HG03521 (cell line): ENCODE results near the gene DNAJA2.

Source experiments
- ATAC-seq: cut with Tn5 transposase; IDR thresholded peaks from one replicate; pipeline ENCODE4 v1.9.1; 2021; ENCODE audit warnings: mild to moderate bottlenecking, moderate library complexity; ENCODE audit not compliant: unreplicated experiment

Gene DNAJA2

GRCh38 chr16:46929378-46930332 lies 43.8 kb downstream of the DNAJA2 start:
- no peak for ATAC-seq

- ATAC-seq: no peak
Measured at GRCh38 chr16:46928811-46929210, 44.7 kb downstream of the DNAJA2 start.

GRCh38 chr16:46927273-46927672 lies 46.2 kb downstream of the DNAJA2 start:
- no peak for ATAC-seq

- ATAC-seq: no peak
Measured at GRCh38 chr16:46926470-46927225, 46.8 kb downstream of the DNAJA2 start.

- ATAC-seq: no peak
Measured at GRCh38 chr16:46924402-46924801, 49.1 kb downstream of the DNAJA2 start.

- ATAC-seq: no peak
Measured at GRCh38 chr16:46923513-46924295, 49.8 kb downstream of the DNAJA2 start.

- no peak for ATAC-seq
Measured at GRCh38 chr16:46922239-46922638, 51.2 kb downstream of the DNAJA2 start.

- ATAC-seq: no peak
Measured at GRCh38 chr16:46920402-46921068, 52.9 kb downstream of the DNAJA2 start.

GRCh38 chr16:46918905-46919792 lies 54.3 kb downstream of the DNAJA2 start:
- peak; percentile 77 for ATAC-seq

- ATAC-seq: no peak
Measured at GRCh38 chr16:46918400-46918799, 55.1 kb downstream of the DNAJA2 start.

GRCh38 chr16:46916980-46917379 lies 56.5 kb downstream of the DNAJA2 start:
- ATAC-seq: no peak

- ATAC-seq: no peak
Measured at GRCh38 chr16:46915483-46916025, 57.9 kb downstream of the DNAJA2 start.

GRCh38 chr16:46914556-46915201 lies 58.8 kb downstream of the DNAJA2 start:
- no peak for ATAC-seq

- no peak for ATAC-seq
Measured at GRCh38 chr16:46911650-46912049, 61.8 kb downstream of the DNAJA2 start.

GRCh38 chr16:46911038-46911437 lies 62.4 kb downstream of the DNAJA2 start:
- peak; percentile 50 for ATAC-seq

- ATAC-seq: no peak
Measured at GRCh38 chr16:46908540-46909372, 64.7 kb downstream of the DNAJA2 start.

GRCh38 chr16:46907061-46907774 lies 66.3 kb downstream of the DNAJA2 start:
- no peak for ATAC-seq
